ENCODE data around the gene GATAD2B. TPM values are rescaled to one million over a fixed set of nuclear protein-coding genes. Genes with fewer than 3 reads are reported as not detected.

Gene GATAD2B
- total and polyA plus RNA-seq, 4 donors = 4.6 to 41.7 (median 13.4) TPM

DNA sequence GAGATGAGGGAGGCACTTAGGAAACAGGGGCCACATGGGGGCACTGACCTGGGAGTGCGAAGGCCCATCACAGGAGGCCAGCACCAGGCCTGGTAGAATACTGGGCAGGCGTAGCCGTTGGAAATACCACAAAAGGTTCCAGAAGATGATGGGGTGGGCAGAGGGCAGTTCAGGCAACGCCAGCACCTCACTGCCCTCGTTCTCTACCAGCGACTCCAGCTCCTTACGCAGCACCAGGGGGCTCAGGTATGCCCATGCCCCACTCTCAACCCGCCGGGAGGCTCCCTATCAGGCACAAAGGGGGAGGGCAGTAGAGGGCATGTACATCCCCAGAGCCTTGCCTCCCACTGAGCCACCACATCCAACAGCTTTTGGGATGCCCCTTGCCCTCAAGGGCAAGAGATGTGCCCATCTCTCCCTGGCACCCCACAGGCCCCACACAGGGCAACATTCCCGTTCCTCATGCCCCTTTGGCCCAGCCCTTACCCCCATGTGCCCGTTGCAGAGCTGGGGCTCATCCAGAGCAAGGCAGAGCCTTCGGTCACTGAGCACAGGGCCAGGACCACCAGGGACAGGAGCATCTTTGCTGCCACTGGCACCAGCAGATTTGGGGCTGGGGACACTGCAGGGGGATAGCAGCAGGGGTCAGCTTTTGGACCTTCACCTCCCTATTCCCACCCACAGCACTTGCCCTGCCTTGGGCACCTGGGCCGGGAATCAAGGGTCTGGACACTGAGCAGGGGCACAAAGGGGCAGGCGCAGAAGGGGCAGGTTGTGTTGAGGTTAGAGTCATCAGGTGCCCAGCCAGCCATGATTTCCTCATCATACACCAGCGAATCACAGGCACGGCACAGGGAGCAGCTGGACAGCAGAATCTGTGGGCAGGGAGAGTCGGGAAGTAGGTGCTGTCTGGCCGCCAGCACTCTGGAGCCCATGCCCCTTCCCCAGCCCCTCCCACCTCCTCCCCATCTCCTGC is 9.7 kb upstream of the GATAD2B start:
- TF ChIP-seq, protein P1, sequence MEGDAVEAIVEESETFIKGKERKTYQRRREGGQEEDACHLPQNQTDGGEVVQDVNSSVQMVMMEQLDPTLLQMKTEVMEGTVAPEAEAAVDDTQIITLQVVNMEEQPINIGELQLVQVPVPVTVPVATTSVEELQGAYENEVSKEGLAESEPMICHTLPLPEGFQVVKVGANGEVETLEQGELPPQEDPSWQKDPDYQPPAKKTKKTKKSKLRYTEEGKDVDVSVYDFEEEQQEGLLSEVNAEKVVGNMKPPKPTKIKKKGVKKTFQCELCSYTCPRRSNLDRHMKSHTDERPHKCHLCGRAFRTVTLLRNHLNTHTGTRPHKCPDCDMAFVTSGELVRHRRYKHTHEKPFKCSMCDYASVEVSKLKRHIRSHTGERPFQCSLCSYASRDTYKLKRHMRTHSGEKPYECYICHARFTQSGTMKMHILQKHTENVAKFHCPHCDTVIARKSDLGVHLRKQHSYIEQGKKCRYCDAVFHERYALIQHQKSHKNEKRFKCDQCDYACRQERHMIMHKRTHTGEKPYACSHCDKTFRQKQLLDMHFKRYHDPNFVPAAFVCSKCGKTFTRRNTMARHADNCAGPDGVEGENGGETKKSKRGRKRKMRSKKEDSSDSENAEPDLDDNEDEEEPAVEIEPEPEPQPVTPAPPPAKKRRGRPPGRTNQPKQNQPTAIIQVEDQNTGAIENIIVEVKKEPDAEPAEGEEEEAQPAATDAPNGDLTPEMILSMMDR (IDR thresholded peaks at IDR 0.05; ENCODE audit: control extremely low read depth, extremely low read depth) = no peak
- no peak overlapping the region for H3K9ac ChIP-seq (ENCODE audit: insufficient read depth in 1 of 2, low read length in 2 of 2)
- no peak overlapping the region for H3K27ac ChIP-seq (ENCODE audit: low read depth in 1 of 2, low read length in 1 of 2)
- WGBS, 2 donors = 96 to 97% methylated on average over 18 of the region's 18 CpGs
- ATAC-seq (ENCODE audit: insufficient read depth, low FRiP score) (no peak), DNase-seq (no peak)
- H3K4me3 ChIP-seq = no peak overlapping the region
- H3K9me3 ChIP-seq (ENCODE audit: control insufficient read depth in 4 of 4, insufficient read depth in 3 of 4, low read length in 3 of 4) = no peaks in the 10 kb centered on the region
- no peaks in the 10 kb centered on the region for H3K27me3 ChIP-seq (ENCODE audit: control insufficient read depth in 3 of 3, insufficient read depth in 3 of 3, low read length in 2 of 3)
- H3K4me1 ChIP-seq (ENCODE audit: control insufficient read depth in 5 of 5, insufficient read depth in 5 of 5, low read length in 5 of 5) = peaks cover 0 to 4% (median 0%) of the 10 kb centered on the region in 5 donors
- peaks cover 15 to 63% (median 39%) of the 10 kb centered on the region in 4 donors for H3K36me3 ChIP-seq (ENCODE audit: control insufficient read depth in 4 of 4, insufficient read depth in 4 of 4, low read length in 4 of 4)

DNA sequence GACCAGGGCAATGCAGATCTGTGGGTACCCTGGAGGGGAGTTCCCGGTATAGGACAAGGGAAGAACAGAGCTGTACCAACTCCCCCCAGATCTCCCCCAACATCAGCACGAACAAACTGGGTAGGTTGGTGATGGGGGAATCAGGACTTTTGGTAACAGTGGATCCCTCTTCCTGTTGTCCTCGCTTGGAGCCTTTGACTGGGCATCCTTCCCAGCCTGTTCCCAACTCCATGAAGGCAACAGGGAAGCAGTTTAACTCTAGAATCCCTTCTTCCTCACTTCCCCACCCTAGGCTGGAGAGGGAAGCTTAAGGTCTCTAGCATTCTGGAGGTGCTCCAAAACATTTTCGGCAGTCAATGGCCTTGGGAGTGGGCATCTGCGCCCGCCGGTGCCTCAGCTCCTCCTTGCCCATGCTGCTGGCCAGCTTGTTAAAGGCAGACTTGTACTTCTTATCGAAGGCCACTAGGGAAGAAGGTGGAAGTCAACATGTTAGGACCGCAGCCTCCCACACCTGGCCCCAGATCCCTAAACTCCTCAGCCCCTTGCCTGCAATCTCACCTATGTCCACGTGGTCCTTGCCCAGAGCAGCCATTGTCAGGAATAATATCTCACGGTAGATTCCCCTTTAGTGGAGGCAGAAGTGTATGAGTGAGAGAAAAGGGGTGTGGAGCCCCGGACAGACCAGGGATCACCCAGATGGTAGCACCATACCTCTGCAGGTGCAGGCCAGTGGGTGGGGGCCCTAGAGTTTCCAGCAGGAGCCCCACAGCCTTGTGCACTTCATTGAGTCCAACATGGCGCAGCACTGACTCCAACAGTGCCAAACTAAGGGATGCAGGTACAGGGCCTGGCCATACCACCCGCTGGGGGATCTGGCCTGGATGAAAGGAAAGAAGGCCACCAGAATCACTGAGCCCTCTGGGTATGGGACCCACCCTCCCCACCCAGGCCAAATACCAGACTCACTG is 7.5 kb upstream of the GATAD2B start:
- Histone ChIP-seq H3K9me3 (ENCODE audit: control insufficient read depth in 4 of 4, insufficient read depth in 3 of 4, low read length in 3 of 4) (no peaks in the 10 kb centered on the region), H3K9ac (ENCODE audit: insufficient read depth in 1 of 2, low read length in 2 of 2) (no peak overlapping the region), H3K36me3 (ENCODE audit: control insufficient read depth in 4 of 4, insufficient read depth in 4 of 4, low read length in 4 of 4) (peaks cover 10 to 45% (median 21%) of the 10 kb centered on the region in 4 donors), H3K4me1 (ENCODE audit: control insufficient read depth in 5 of 5, insufficient read depth in 5 of 5, low read length in 5 of 5) (peaks cover 0 to 5% (median 0%) of the 10 kb centered on the region in 5 donors), H3K27me3 (ENCODE audit: control insufficient read depth in 3 of 3, insufficient read depth in 3 of 3, low read length in 2 of 3) (no peaks in the 10 kb centered on the region), H3K4me3 (no peak overlapping the region), H3K27ac (ENCODE audit: low read depth in 1 of 2, low read length in 1 of 2) (no peak overlapping the region)
- WGBS, 2 donors = 88 to 91% methylated on average over 13 to 14 of the region's 14 CpGs
- TF ChIP-seq, protein P1 (IDR thresholded peaks at IDR 0.05; ENCODE audit: control extremely low read depth, extremely low read depth) = no peak
- DNase-seq (no peak), ATAC-seq (ENCODE audit: insufficient read depth, low FRiP score) (no peak)

DNA sequence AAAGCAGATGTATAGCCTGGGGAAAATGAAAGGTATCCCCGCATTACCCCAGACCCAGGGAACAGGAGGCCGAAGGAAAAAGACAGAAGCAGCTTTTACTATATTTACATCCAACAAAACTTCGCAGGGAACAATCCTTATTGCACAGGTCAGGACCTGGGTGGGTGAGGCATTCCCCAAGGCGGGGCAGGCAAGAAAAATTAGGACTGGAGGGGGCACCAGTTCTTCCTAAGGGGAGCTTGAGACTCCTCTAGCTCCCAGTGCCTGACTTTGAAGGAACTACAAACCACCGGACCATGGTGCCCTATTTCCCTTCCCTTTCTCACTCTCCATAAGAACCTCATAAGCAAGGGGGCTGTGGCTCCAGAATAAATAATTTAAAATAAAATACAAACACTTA is 6.7 kb upstream of the GATAD2B start:
- TF ChIP-seq, protein P1 (IDR thresholded peaks at IDR 0.05; ENCODE audit: control extremely low read depth, extremely low read depth) = no peak
- no peaks in the 10 kb centered on the region for H3K27me3 ChIP-seq (ENCODE audit: control insufficient read depth in 3 of 3, insufficient read depth in 3 of 3, low read length in 2 of 3)
- H3K4me1 ChIP-seq (ENCODE audit: control insufficient read depth in 5 of 5, insufficient read depth in 5 of 5, low read length in 5 of 5) = peaks cover 0 to 5% (median 0%) of the 10 kb centered on the region in 5 donors
- DNase-seq (no peak), ATAC-seq (ENCODE audit: insufficient read depth, low FRiP score) (no peak)
- peaks cover 8 to 40% (median 20%) of the 10 kb centered on the region in 4 donors for H3K36me3 ChIP-seq (ENCODE audit: control insufficient read depth in 4 of 4, insufficient read depth in 4 of 4, low read length in 4 of 4)
- H3K9me3 ChIP-seq (ENCODE audit: control insufficient read depth in 4 of 4, insufficient read depth in 3 of 4, low read length in 3 of 4) = no peaks in the 10 kb centered on the region
- 91 to 97% methylated on average over 5 of the region's 5 CpGs for WGBS, 2 donors
- H3K27ac ChIP-seq (ENCODE audit: low read depth in 1 of 2, low read length in 1 of 2) = peak overlapping the region in 1 of 2 donors; percentile 46
- no peak overlapping the region for H3K4me3 ChIP-seq
- H3K9ac ChIP-seq (ENCODE audit: insufficient read depth in 1 of 2, low read length in 2 of 2) = no peak overlapping the region

Measured in lung (tissue), 12 donors.